Mesenchymal stem cell (in vitro differentiated cells and primary cell): Measurements from ENCODE around the gene SEMA5B.

Experiments
- DNase-seq: peaks from one replicate; pipeline ENCODE4 v3.0.0-alpha.2; 2013
- H2AFZ ChIP-seq: one replicate; pipeline ENCODE4 v1.6.1; 2013; ENCODE audit warnings: low read depth, mild to moderate bottlenecking, control low read depth, inconsistent platforms, low read length, moderate library complexity
- H2AK5ac ChIP-seq: 2 replicates; pipeline ENCODE4 v1.6.1; 2013; ENCODE audit warnings: low read length, moderate library complexity, mild to moderate bottlenecking, inconsistent platforms; ENCODE audit not compliant: severe bottlenecking
- H2BK120ac ChIP-seq: one replicate; pipeline ENCODE4 v1.6.1; 2013; ENCODE audit warnings: low read depth, mild to moderate bottlenecking, inconsistent platforms, low read length, moderate library complexity
- H2BK12ac ChIP-seq, 2 experiments: one replicate each; pipeline ENCODE4 v1.6.1; 2013; ENCODE audit warnings: inconsistent platforms in 2 of 2, low read length in 2 of 2, mild to moderate bottlenecking in 2 of 2, moderate library complexity in 2 of 2, control low read depth in 1 of 2
- H2BK15ac ChIP-seq: one replicate; pipeline ENCODE4 v1.6.1; 2013; ENCODE audit warnings: mild to moderate bottlenecking, low read depth, inconsistent platforms; ENCODE audit not compliant: poor library complexity, severe bottlenecking
- H2BK5ac ChIP-seq: 2 replicates; pipeline ENCODE4 v1.6.1; 2013; ENCODE audit warnings: low read depth, mild to moderate bottlenecking, low read length, control low read depth, inconsistent platforms; ENCODE audit not compliant: poor library complexity, severe bottlenecking
- H3K14ac ChIP-seq, 2 experiments: one replicate each; pipeline ENCODE4 v1.6.1; 2013; ENCODE audit warnings: inconsistent platforms in 2 of 2, low read length in 2 of 2, control low read depth in 1 of 2, mild to moderate bottlenecking in 1 of 2, moderate library complexity in 1 of 2
- H3K18ac ChIP-seq, 2 experiments: one replicate each; pipeline ENCODE4 v1.6.1; 2013; ENCODE audit warnings: inconsistent platforms in 2 of 2, low read length in 2 of 2, control low read depth in 1 of 2, low read depth in 1 of 2, mild to moderate bottlenecking in 1 of 2
- H3K23ac ChIP-seq, 2 experiments: one replicate each; pipeline ENCODE4 v1.6.1; 2013; ENCODE audit warnings: inconsistent platforms in 2 of 2, low read length in 2 of 2, mild to moderate bottlenecking in 2 of 2, moderate library complexity in 2 of 2, control low read depth in 1 of 2
- H3K27ac ChIP-seq: 2 replicates; pipeline ENCODE4 v1.5.1; 2013; ENCODE audit warnings: mild to moderate bottlenecking, moderate library complexity, low read length, control low read depth, inconsistent platforms; ENCODE audit not compliant: poor library complexity, severe bottlenecking
- H3K27me3 ChIP-seq, 2 experiments: 2 replicates each; pipeline versions ENCODE4 v1.6.1 to v1.7.0; 2013; ENCODE audit warnings: low read length in 2 of 2, mild to moderate bottlenecking in 2 of 2, moderate library complexity in 2 of 2, control low read depth in 1 of 2, inconsistent platforms in 1 of 2; ENCODE audit not compliant: control insufficient read depth in 1 of 2, insufficient read depth in 1 of 2
- H3K36me3 ChIP-seq, 2 experiments: 2 replicates each; pipeline versions ENCODE4 v1.6.1 to v1.7.0; 2013; ENCODE audit warnings: low read length in 2 of 2, control low read depth in 1 of 2, inconsistent platforms in 1 of 2, low read depth in 1 of 2, mild to moderate bottlenecking in 1 of 2; ENCODE audit not compliant: insufficient read depth in 2 of 2, control insufficient read depth in 1 of 2
- H3K4ac ChIP-seq, 2 experiments: one replicate each; pipeline ENCODE4 v1.6.1; 2013; ENCODE audit warnings: inconsistent platforms in 2 of 2, low read length in 2 of 2, mild to moderate bottlenecking in 2 of 2, moderate library complexity in 2 of 2, control low read depth in 1 of 2, low read depth in 1 of 2
- H3K4me1 ChIP-seq: 2 replicates; pipeline ENCODE4 v1.6.1; 2013; ENCODE audit warnings: low read depth, low read length, control low read depth; ENCODE audit not compliant: control insufficient read depth, insufficient read depth
- H3K4me2 ChIP-seq: 2 replicates; pipeline ENCODE4 v1.6.1; 2013; ENCODE audit warnings: low read length, mild to moderate bottlenecking, inconsistent platforms; ENCODE audit not compliant: poor library complexity, severe bottlenecking
- H3K4me3 ChIP-seq, 2 experiments: 2 replicates each; pipeline versions ENCODE4 v1.5.1 to v1.7.0; 2013; ENCODE audit warnings: low read length in 2 of 2, mild to moderate bottlenecking in 2 of 2, control low read depth in 1 of 2, low read depth in 1 of 2; ENCODE audit not compliant: insufficient read depth in 1 of 2
- H3K79me1 ChIP-seq: replicated peaks from 2 replicates; pipeline ENCODE4 v1.6.1; 2013; ENCODE audit warnings: mild to moderate bottlenecking, control low read depth, low read length, inconsistent platforms; ENCODE audit not compliant: poor library complexity, severe bottlenecking
- H3K9ac ChIP-seq: 2 replicates; pipeline ENCODE4 v1.7.0; 2013; ENCODE audit warnings: mild to moderate bottlenecking, low read length, moderate library complexity
- H3K9me3 ChIP-seq: 2 replicates; pipeline ENCODE4 v1.7.0; 2013; ENCODE audit warnings: mild to moderate bottlenecking, low read length; ENCODE audit not compliant: control insufficient read depth
- H4K8ac ChIP-seq: one replicate; pipeline ENCODE4 v1.6.1; 2013; ENCODE audit warnings: inconsistent platforms, mild to moderate bottlenecking, low read length, moderate library complexity
- H4K91ac ChIP-seq: one replicate; pipeline ENCODE4 v1.6.1; 2013; ENCODE audit warnings: mild to moderate bottlenecking, low read length, inconsistent platforms
- WGBS: methylation state at CpG from one replicate; pipeline ENCODE4 v1.1.7; 2013; ENCODE audit warnings: mixed read lengths; 5-methylcytosine and 5-hydroxymethylcytosine counted together

Gene SEMA5B

DNA sequence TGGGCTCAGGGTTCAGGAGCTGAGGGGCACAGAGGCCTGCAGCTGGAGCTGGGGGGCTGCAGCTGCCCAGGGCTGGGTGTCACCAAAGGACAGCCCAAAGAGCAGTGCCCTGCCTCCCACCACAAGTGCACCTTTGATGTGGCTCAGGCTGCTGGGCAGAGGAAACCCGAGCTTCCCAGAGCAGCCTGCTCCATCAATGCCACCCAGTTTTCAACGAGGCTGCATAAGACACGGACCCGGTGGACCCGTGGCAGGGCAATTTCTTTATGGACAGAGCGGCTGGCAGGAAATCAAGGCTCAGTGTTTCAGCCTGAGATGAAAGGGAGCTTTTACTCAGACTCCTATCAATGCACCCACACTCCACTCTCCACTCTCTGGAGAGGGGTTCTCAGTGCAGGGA is 18.7 kb downstream of the SEMA5B start:
- Histone ChIP-seq H3K79me1 (no peaks in the 10 kb centered on the region), H3K4ac (no peak overlapping the region), H3K9me3 (no peaks in the 10 kb centered on the region), H3K14ac (no peak overlapping the region), H3K27me3 (peaks cover 77 to 91% of the 10 kb centered on the region in 2 experiments), H2AFZ (no peak overlapping the region), H2BK15ac (no peak overlapping the region), H2BK12ac (no peak overlapping the region), H4K8ac (no peak overlapping the region), H3K23ac (no peak overlapping the region), H3K18ac (no peak overlapping the region), H2BK5ac (no peak overlapping the region), H4K91ac (no peak overlapping the region), H3K4me2 (no peak overlapping the region), H3K27ac (no peak overlapping the region), H3K36me3 (no peaks in the 10 kb centered on the region), H2BK120ac (no peak overlapping the region), H3K4me1 (no peaks in the 10 kb centered on the region), H2AK5ac (no peak overlapping the region), H3K4me3 (no peak overlapping the region), H3K9ac (no peak overlapping the region)
- DNase-seq = no peak
- WGBS = 69% methylated on average over 3 of the region's 6 CpGs

DNA sequence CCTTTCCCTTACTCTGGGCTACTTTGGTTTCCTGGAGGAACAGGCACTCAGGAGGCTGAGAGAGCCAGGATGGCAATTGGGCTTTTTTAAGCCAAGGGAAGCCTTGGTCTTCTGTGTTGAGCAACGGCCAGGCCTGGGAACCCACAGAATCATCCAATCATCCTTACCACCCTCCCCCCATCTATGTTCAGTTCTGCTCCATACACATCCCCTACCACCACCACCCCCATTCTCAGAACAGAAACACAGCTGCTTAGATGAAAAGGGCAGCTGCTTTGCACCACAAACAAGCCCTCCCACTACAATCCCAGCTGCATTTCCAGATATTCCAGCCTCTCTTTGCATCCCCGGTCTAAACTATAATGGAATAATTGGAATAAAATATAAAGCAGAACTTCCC is 21.0 kb downstream of the SEMA5B start:
- Histone ChIP-seq H3K4me1 (no peaks in the 10 kb centered on the region), H2BK5ac (no peak overlapping the region), H3K4ac (no peak overlapping the region), H2BK15ac (no peak overlapping the region), H3K23ac (no peak overlapping the region), H3K27me3 (peaks cover 78 to 88% of the 10 kb centered on the region in 2 experiments), H3K36me3 (no peaks in the 10 kb centered on the region), H3K27ac (no peak overlapping the region), H2BK12ac (no peak overlapping the region), H3K9ac (no peak overlapping the region), H4K8ac (no peak overlapping the region), H3K4me3 (no peak overlapping the region), H2AK5ac (no peak overlapping the region), H2AFZ (no peak overlapping the region), H3K4me2 (no peak overlapping the region), H3K79me1 (no peaks in the 10 kb centered on the region), H2BK120ac (no peak overlapping the region), H4K91ac (no peak overlapping the region), H3K14ac (no peak overlapping the region), H3K9me3 (no peaks in the 10 kb centered on the region), H3K18ac (no peak overlapping the region)
- no peak for DNase-seq
- WGBS = 55% methylated on average over 1 of the region's 2 CpGs

DNA sequence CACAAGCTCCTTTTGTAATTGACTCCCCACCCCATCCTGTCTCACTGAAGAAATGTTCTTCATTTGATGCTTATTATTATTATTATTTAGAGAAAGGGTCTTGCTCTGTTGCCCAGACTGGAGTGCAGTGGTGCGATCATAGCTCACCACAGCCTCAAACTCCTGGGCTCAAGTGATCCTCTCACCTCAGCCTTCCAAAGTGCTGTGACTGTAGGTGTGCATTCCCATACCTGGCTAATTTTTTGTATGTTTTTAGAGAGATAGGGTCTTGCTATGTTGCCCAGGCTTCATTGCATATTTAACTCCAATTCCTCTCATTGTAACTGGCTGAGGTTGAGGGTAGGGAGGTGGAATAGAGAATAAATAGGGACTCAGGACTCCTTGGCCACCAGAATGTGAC is 22.3 kb downstream of the SEMA5B start:
- DNase-seq = no peak
- no CpG with 5 or more reads among the region's 1 CpG for WGBS

DNA sequence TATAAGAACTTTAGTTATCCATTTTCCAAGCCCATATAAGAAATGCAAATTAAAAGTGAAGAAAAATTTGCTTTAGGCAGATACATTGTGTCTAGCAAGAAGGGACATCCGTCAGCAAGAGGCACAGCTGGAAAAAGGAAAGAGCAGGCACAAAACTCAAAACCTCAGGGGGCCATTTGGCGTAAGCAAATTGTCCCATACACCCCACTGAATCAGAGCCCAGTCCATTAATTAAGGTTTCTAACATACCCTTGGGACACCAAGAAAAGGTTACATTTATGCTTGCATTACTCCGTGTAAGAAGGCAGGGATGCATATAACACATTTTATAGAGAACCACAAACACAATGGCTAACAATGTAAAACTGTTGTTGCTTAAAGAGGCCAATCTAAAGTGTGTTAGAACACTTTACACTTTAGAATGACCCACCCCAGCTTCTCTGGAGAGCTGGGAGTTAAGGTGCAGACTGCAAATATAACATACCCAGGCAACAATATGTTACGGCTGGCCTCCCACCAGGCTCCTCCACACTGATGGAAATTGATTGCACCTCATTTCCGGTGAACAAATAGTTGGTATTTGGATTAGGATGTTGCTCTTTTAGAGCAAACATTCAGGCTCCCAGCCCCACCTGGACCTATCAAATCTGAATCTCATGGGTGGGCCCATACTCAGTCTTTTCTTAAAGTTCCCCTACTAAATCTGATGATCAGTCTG is 23.2 kb downstream of the SEMA5B start:
- H4K91ac ChIP-seq = no peak overlapping the region
- H2BK12ac ChIP-seq = no peak overlapping the region
- no peak overlapping the region for H3K4me2 ChIP-seq
- no peak overlapping the region for H4K8ac ChIP-seq
- H3K36me3 ChIP-seq = no peaks in the 10 kb centered on the region
- no peak overlapping the region for H3K14ac ChIP-seq
- no peak overlapping the region for H3K4ac ChIP-seq
- no peak overlapping the region for H3K18ac ChIP-seq
- H2AFZ ChIP-seq = no peak overlapping the region
- no peak overlapping the region for H3K4me3 ChIP-seq
- H3K4me1 ChIP-seq = no peaks in the 10 kb centered on the region
- no peak overlapping the region for H3K23ac ChIP-seq
- H3K27ac ChIP-seq = no peak overlapping the region
- H3K9ac ChIP-seq = no peak overlapping the region
- DNase-seq = no peak
- H3K9me3 ChIP-seq = no peaks in the 10 kb centered on the region
- 66% methylated on average over 4 of the region's 5 CpGs for WGBS
- no peak overlapping the region for H2BK5ac ChIP-seq
- H3K27me3 ChIP-seq = peaks cover 93 to 94% of the 10 kb centered on the region in 2 experiments
- no peak overlapping the region for H2BK120ac ChIP-seq
- no peaks in the 10 kb centered on the region for H3K79me1 ChIP-seq
- H2BK15ac ChIP-seq = no peak overlapping the region
- H2AK5ac ChIP-seq = no peak overlapping the region

More for the DNA sequence above, 22.3 kb downstream of the SEMA5B start:
- Histone ChIP-seq H2BK15ac (no peak overlapping the region), H4K8ac (no peak overlapping the region), H3K27ac (no peak overlapping the region), H3K4ac (no peak overlapping the region), H3K4me1 (no peaks in the 10 kb centered on the region), H3K79me1 (no peaks in the 10 kb centered on the region), H2BK120ac (no peak overlapping the region), H2AFZ (no peak overlapping the region), H3K27me3 (peaks cover 91 to 97% of the 10 kb centered on the region in 2 experiments), H2BK12ac (no peak overlapping the region), H3K9me3 (no peaks in the 10 kb centered on the region), H3K36me3 (no peaks in the 10 kb centered on the region), H2BK5ac (no peak overlapping the region), H3K4me2 (no peak overlapping the region), H3K18ac (no peak overlapping the region), H3K4me3 (no peak overlapping the region), H3K23ac (no peak overlapping the region), H3K14ac (no peak overlapping the region), H3K9ac (no peak overlapping the region), H2AK5ac (no peak overlapping the region), H4K91ac (no peak overlapping the region)
